B cell (primary cell): ENCODE results near the gene CTNNA3. TPM values are rescaled to one million over a fixed set of nuclear protein-coding genes. Genes with fewer than 3 reads are reported as not detected.

Source experiments
- ATAC-seq: fragments of 200-7000 bp; cut with Tn5 transposase; one replicate; pipeline ENCODE4 v1.10.0; 2021; ENCODE audit warnings: low read depth, mild to moderate bottlenecking, moderate number of reproducible peaks, moderate library complexity
- CTCF ChIA-PET: fragments of 350-600 bp; sonication (Branson Sonifier 250); formaldehyde crosslinking; loops from one replicate; lab custom pipeline; 2021; ENCODE audit warnings: antibody characterized with exemption, inconsistent platforms; lab: Charles Lee
- POLR2A ChIA-PET: fragments of 350-600 bp; sonication (Branson Sonifier 250); formaldehyde crosslinking; loops from one replicate; lab custom pipeline; 2021; ENCODE audit warnings: antibody characterized with exemption; lab: Charles Lee
- DNase-seq: peaks from one replicate; pipeline ENCODE4 v3.0.0; 2013
- H2AFZ ChIP-seq: 2 replicates; pipeline ENCODE4 v1.6.1; 2012; ENCODE audit warnings: mild to moderate bottlenecking, low read depth, low read length; ENCODE audit not compliant: insufficient read depth, poor library complexity, severe bottlenecking
- H3K27ac ChIP-seq, 2 donors: 1 replicate in 1 of 2; 2 replicates in 1 of 2; pipeline ENCODE4 v1.5.1; 2012 to 2013; ENCODE audit warnings: low read length in 2 of 2, mild to moderate bottlenecking in 2 of 2, moderate library complexity in 1 of 2
- H3K27me3 ChIP-seq, 4 experiments: fragments of 200-600 bp in 1 of 4; sonication (generic) in 1 of 4; replicated peaks in 1 of 4; 1 replicate in 2 of 4; 2 replicates in 2 of 4; pipeline versions ENCODE4 v1.6.1 to v1.7.0; 2013 to 2016; ENCODE audit warnings: low read length in 3 of 4, mild to moderate bottlenecking in 2 of 4, mixed read lengths in 1 of 4, moderate library complexity in 1 of 4; ENCODE audit not compliant: insufficient read depth in 4 of 4, control insufficient read depth in 3 of 4; ENCODE audit errors: control extremely low read depth in 1 of 4
- H3K36me3 ChIP-seq, 2 experiments: replicated peaks in 1 of 2; 1 replicate in 1 of 2; 2 replicates in 1 of 2; pipeline versions ENCODE4 v1.6.1 to v1.7.1; 2013; ENCODE audit warnings: low read length in 1 of 2; ENCODE audit not compliant: insufficient read depth in 2 of 2, control insufficient read depth in 1 of 2; ENCODE audit errors: control extremely low read depth in 1 of 2, extremely low read depth in 1 of 2
- H3K4me1 ChIP-seq, 2 donors: fragments of 200-600 bp in 1 of 2; sonication (generic) in 1 of 2; 1 replicate in 1 of 2; 2 replicates in 1 of 2; pipeline versions ENCODE4 v1.5.1 to v1.6.1; 2013 to 2017; ENCODE audit warnings: low read length in 2 of 2; ENCODE audit not compliant: control insufficient read depth in 2 of 2, insufficient read depth in 2 of 2
- H3K4me2 ChIP-seq: replicated peaks from 2 replicates; pipeline ENCODE3; 2012; ENCODE audit warnings: mild to moderate bottlenecking, low read depth, low read length; ENCODE audit not compliant: poor library complexity, severe bottlenecking
- H3K4me3 ChIP-seq, 5 experiments: fragments of 200-600 bp in 1 of 5; sonication (generic) in 1 of 5; 1 replicate in 3 of 5; 2 replicates in 2 of 5; pipeline versions ENCODE4 v1.5.1 to v1.7.0; 2011 to 2016; ENCODE audit warnings: low read length in 4 of 5, mild to moderate bottlenecking in 4 of 5, low read depth in 2 of 5, control low read depth in 1 of 5, moderate library complexity in 1 of 5; ENCODE audit not compliant: insufficient read depth in 1 of 5; ENCODE audit errors: control extremely low read depth in 1 of 5, extremely low read depth in 1 of 5
- H3K79me2 ChIP-seq: fragments of 200-600 bp; sonication (generic); one replicate; pipeline ENCODE4 v1.6.0; 2016; ENCODE audit warnings: low read length; ENCODE audit not compliant: control insufficient read depth, insufficient read depth
- H3K9ac ChIP-seq: fragments of 200-600 bp; sonication (generic); 2 replicates; pipeline ENCODE4 v1.6.1; 2017; ENCODE audit warnings: mild to moderate bottlenecking, low read length, moderate library complexity
- H3K9me3 ChIP-seq, 3 donors: one replicate each; pipeline versions ENCODE4 v1.6.1 to v1.7.1; 2013; ENCODE audit warnings: low read length in 2 of 3; ENCODE audit not compliant: control insufficient read depth in 2 of 3, insufficient read depth in 1 of 3; ENCODE audit errors: control extremely low read depth in 1 of 3
- H4K20me1 ChIP-seq: 2 replicates; pipeline ENCODE4 v1.6.0; 2012; ENCODE audit warnings: mild to moderate bottlenecking, low read length; ENCODE audit not compliant: insufficient read depth, control insufficient read depth, poor library complexity, severe bottlenecking
- H3K27ac Mint-ChIP-seq: one replicate; pipeline ENCODE4 v1.8.0; 2021; ENCODE audit warnings: mixed read lengths
- H3K27me3 Mint-ChIP-seq: one replicate; pipeline ENCODE4 v1.8.0; 2021; ENCODE audit warnings: mixed read lengths
- H3K4me1 Mint-ChIP-seq: one replicate; pipeline ENCODE4 v1.8.0; 2021; ENCODE audit warnings: mixed read lengths
- H3K4me3 Mint-ChIP-seq: one replicate; pipeline ENCODE4 v1.8.0; 2021; ENCODE audit warnings: mixed read lengths
- H3K9me3 Mint-ChIP-seq: one replicate; pipeline ENCODE4 v1.8.0; 2022; ENCODE audit warnings: mixed read lengths; ENCODE audit not compliant: insufficient read depth
- CTCF ChIP-seq: fragments of 200-600 bp; IDR thresholded peaks from one replicate; pipeline ENCODE4 v1.8.0; 2022; ENCODE audit warnings: antibody characterized with exemption, mild to moderate bottlenecking
- EZH2 ChIP-seq: IDR thresholded peaks from 2 replicates; pipeline ENCODE4 v1.6.1; 2012; ENCODE audit warnings: borderline replicate concordance, low read depth, mild to moderate bottlenecking, moderate library complexity, low read length; ENCODE audit not compliant: insufficient read depth, poor library complexity, severe bottlenecking
- WGBS: methylation state at CpG from one replicate; pipeline ENCODE4 v1.1.5; 2013; ENCODE audit warnings: missing lambda C conversion rate; ENCODE audit not compliant: insufficient coverage; 5-methylcytosine and 5-hydroxymethylcytosine counted together
- intact Hi-C: fragments of 100-400 bp; cut with micrococcal nuclease; formaldehyde crosslinking; loops from one replicate; pipeline ENCODE4 v1.10.0; 2022
- polyA plus RNA-seq: library from polyadenylated mRNA; depleted of rRNA; stranded (reverse); fragments of >200 nt; gene quantifications from 2 replicates; pipeline ENCODE4 v1.2.3, GENCODE V29; 2012
- total RNA-seq, 2 donors: library from RNA; stranded (reverse); fragments of 120-200 nt in 1 of 2; gene quantifications; 1 replicate in 1 of 2; 2 replicates in 1 of 2; pipeline versions ENCODE4 v1.2.3 to v1.2.4, GENCODE V29; 2013 to 2022

CTNNA3 gene
- total and polyA plus RNA-seq, 2 donors (not counting 1 experiment from before 2014, with no cell fraction given): 0.01 TPM; not detected in 1

GRCh38 chr10:67618116-67618515, 77.9 kb downstream of the CTNNA3 start:
- H3K4me1 ChIP-seq: no peaks in the 10 kb centered on the region
- H3K4me3 ChIP-seq: no peak overlapping the region
- no peaks in the 10 kb centered on the region for H4K20me1 ChIP-seq
- Mint-ChIP-seq H3K4me1 (no peaks in the 10 kb centered on the region), H3K27me3 (peaks cover 24% of the 10 kb centered on the region), H3K9me3 (peaks cover 1% of the 10 kb centered on the region), H3K4me3 (no peak overlapping the region), H3K27ac (no peak overlapping the region)
- ChIA-PET POLR2A (no interaction called here), CTCF (no interaction called here)
- DNase-seq (no peak), ATAC-seq (no peak)
- H3K27ac ChIP-seq: no peak overlapping the region
- no peaks in the 10 kb centered on the region for H3K36me3 ChIP-seq
- H3K9me3 ChIP-seq: peaks cover 0 to 3% (median 0%) of the 10 kb centered on the region in 3 donors
- TF ChIP-seq CTCF: no peak
- no peak for TF ChIP-seq EZH2
- no peak overlapping the region for H3K4me2 ChIP-seq
- no peaks in the 10 kb centered on the region for H3K79me2 ChIP-seq
- H3K27me3 ChIP-seq: no peaks in the 10 kb centered on the region
- H3K9ac ChIP-seq: no peak overlapping the region
- no CpG with 5 or more reads among the region's 3 CpGs for WGBS
- no peak overlapping the region for H2AFZ ChIP-seq
- intact Hi-C loops: no loop called here

GRCh38 chr10:67612577-67613537, 83.1 kb downstream of the CTNNA3 start:
- Histone ChIP-seq H3K4me3 (no peak overlapping the region), H3K79me2 (no peaks in the 10 kb centered on the region), H3K27me3 (no peaks in the 10 kb centered on the region), H4K20me1 (no peaks in the 10 kb centered on the region), H3K9ac (no peak overlapping the region), H3K27ac (no peak overlapping the region), H3K9me3 (peaks cover 0 to 3% (median 0%) of the 10 kb centered on the region in 3 donors), H3K36me3 (no peaks in the 10 kb centered on the region), H2AFZ (no peak overlapping the region), H3K4me1 (no peaks in the 10 kb centered on the region), H3K4me2 (no peak overlapping the region)
- WGBS: 60% methylated on average over 6 of the region's 10 CpGs
- H3K4me1 Mint-ChIP-seq: no peaks in the 10 kb centered on the region
- DNase-seq: no peak
- TF ChIP-seq CTCF (no peak), EZH2 (no peak)
- H3K4me3 Mint-ChIP-seq: no peak overlapping the region
- intact Hi-C loops: no loop called here
- H3K27me3 Mint-ChIP-seq: peaks cover 18% of the 10 kb centered on the region
- no peak for ATAC-seq
- H3K9me3 Mint-ChIP-seq: peaks cover 1% of the 10 kb centered on the region
- ChIA-PET POLR2A (no interaction called here), CTCF (no interaction called here)
- no peak overlapping the region for H3K27ac Mint-ChIP-seq
